AG04450 (cell line): Measurements from ENCODE around the gene ASTE1. TPM values are rescaled to one million over a fixed set of nuclear protein-coding genes. Genes with fewer than 3 reads are reported as not detected.

Source experiments
- CTCF ChIA-PET: fragments of 300-600, 350-600 bp; formaldehyde crosslinking; extraction: SDS; loops from one replicate; lab custom pipeline; 2022; ENCODE audit warnings: antibody characterized with exemption, inconsistent platforms; lab: Charles Lee
- POLR2A ChIA-PET: fragments of 350-600 bp; formaldehyde crosslinking; extraction: SDS; loops from one replicate; lab custom pipeline; 2021; ENCODE audit warnings: antibody characterized with exemption, inconsistent platforms; lab: Yijun Ruan, JAX
- DNase-seq: peaks from one replicate; pipeline ENCODE4 v3.0.0-alpha.2; 2011; ENCODE audit warnings: low read depth, low spot score
- H3K27ac ChIP-seq: one replicate; pipeline ENCODE4 v1.5.1; 2012; ENCODE audit warnings: low read depth, low read length, control low read depth
- H3K27me3 ChIP-seq: one replicate; pipeline ENCODE4 v1.6.0; 2012; ENCODE audit warnings: low read length; ENCODE audit not compliant: control insufficient read depth, insufficient read depth
- H3K4me3 ChIP-seq: 2 replicates; pipeline ENCODE4 v1.5.1; 2011; ENCODE audit warnings: mild to moderate bottlenecking, low read depth, low read length, control low read depth
- H3K9me3 ChIP-seq: 2 replicates; pipeline ENCODE4 v1.5.1; 2012; ENCODE audit warnings: low read length; ENCODE audit not compliant: control insufficient read depth, insufficient read depth
- polyA plus RNA-seq: library from polyadenylated mRNA; depleted of rRNA; stranded (reverse); fragments of >200 nt; gene quantifications from 2 replicates; pipeline ENCODE4 v1.2.3, GENCODE V29; 2011; rRNA removed
- TF ChIP-seq, protein P1 (sequence below): IDR thresholded peaks from 2 replicates; pipeline ENCODE4 v1.5.1; 2011; ENCODE audit warnings: low read depth, low read length, control low read depth, inconsistent platforms

Gene ASTE1
- polyA plus RNA-seq, 1 experiment: 8.5 TPM

GRCh38 chr3:130968221-130968620 is 58.4 kb downstream of the ASTE1 start:
- H3K9me3 ChIP-seq: no peaks in the 10 kb centered on the region
- CTCF ChIA-PET: no interaction called here

DNA sequence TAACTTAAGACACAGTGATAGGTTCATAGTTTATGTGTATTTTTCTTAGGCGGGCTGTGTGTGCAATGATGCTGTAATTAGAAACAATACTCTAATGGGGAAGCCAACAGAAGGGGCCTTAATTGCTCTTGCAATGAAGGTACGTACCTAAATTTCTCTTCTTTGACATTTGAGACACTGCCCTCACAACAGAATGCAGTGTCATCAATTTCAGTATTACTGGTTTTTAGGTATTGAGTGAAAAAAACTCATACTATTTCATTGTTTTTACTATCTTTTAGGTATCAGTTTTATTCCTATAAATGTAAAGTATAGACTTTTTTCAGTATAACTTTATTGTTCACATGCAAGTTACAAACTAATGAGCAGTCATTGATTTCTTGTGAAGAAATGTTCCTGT is 59.3 kb downstream of the ASTE1 start:
- TF ChIP-seq, protein P1, sequence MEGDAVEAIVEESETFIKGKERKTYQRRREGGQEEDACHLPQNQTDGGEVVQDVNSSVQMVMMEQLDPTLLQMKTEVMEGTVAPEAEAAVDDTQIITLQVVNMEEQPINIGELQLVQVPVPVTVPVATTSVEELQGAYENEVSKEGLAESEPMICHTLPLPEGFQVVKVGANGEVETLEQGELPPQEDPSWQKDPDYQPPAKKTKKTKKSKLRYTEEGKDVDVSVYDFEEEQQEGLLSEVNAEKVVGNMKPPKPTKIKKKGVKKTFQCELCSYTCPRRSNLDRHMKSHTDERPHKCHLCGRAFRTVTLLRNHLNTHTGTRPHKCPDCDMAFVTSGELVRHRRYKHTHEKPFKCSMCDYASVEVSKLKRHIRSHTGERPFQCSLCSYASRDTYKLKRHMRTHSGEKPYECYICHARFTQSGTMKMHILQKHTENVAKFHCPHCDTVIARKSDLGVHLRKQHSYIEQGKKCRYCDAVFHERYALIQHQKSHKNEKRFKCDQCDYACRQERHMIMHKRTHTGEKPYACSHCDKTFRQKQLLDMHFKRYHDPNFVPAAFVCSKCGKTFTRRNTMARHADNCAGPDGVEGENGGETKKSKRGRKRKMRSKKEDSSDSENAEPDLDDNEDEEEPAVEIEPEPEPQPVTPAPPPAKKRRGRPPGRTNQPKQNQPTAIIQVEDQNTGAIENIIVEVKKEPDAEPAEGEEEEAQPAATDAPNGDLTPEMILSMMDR: no peak
- Histone ChIP-seq H3K4me3 (no peak overlapping the region), H3K27ac (no peak overlapping the region), H3K27me3 (no peaks in the 10 kb centered on the region), H3K9me3 (no peaks in the 10 kb centered on the region)
- ChIA-PET POLR2A (no interaction called here), CTCF (interaction anchor here (0.6 kb wide), 1 partner anchor 74 kb away, joined by 3 read pairs; no protein-coding TSS in a partner anchor)
- no peak for DNase-seq

More at GRCh38 chr3:130968221-130968620, 58.4 kb downstream of the ASTE1 start:
- H3K27me3 ChIP-seq: no peaks in the 10 kb centered on the region
- TF ChIP-seq, protein P1: no peak
- no peak for DNase-seq
- no peak overlapping the region for H3K4me3 ChIP-seq
- no peak overlapping the region for H3K27ac ChIP-seq
- POLR2A ChIA-PET: no interaction called here

GRCh38 chr3:130963878-130964277 is 62.7 kb downstream of the ASTE1 start:
- peak; percentile 82 for DNase-seq
- TF ChIP-seq, protein P1: no peak
- no peaks in the 10 kb centered on the region for H3K27me3 ChIP-seq
- H3K4me3 ChIP-seq: no peak overlapping the region
- POLR2A ChIA-PET: interaction anchor here (1.0 kb wide), 1 partner anchor 69 kb away, joined by 8 read pairs; the partner anchor contains the start of gene ATP2C1
- CTCF ChIA-PET: interaction anchor here (1.1 to 1.3 kb wide), 3 partner anchors 13 to 70 kb away, joined by 3 to 7 read pairs (median 3); partner anchors contain the start of gene ATP2C1
- peak overlapping the region; percentile 76 for H3K27ac ChIP-seq
- no peaks in the 10 kb centered on the region for H3K9me3 ChIP-seq

Other genes starting within 250 kb of the ASTE1 start
- 77.1 and 103 TPM in 2 replicates for gene ATP2C1, start 132.7 kb downstream of the ASTE1 start, polyA plus RNA-seq
- gene NEK11, start 52 bp upstream of the ASTE1 start, polyA plus RNA-seq: 3.2 and 4.0 TPM in 2 replicates